Measurements from ENCODE around the gene CPEB3. TPM values are rescaled to one million over a fixed set of nuclear protein-coding genes. Genes with fewer than 3 reads are reported as not detected.
"Not testable (repeated sequence)": the region's sequence is repeated elsewhere in the genome, so short reads cannot be mapped to it uniquely, and the experiment has no call there.

The CPEB3 gene
- total RNA-seq, 1 donor from 2014 or later: 2.6 TPM

DNA sequence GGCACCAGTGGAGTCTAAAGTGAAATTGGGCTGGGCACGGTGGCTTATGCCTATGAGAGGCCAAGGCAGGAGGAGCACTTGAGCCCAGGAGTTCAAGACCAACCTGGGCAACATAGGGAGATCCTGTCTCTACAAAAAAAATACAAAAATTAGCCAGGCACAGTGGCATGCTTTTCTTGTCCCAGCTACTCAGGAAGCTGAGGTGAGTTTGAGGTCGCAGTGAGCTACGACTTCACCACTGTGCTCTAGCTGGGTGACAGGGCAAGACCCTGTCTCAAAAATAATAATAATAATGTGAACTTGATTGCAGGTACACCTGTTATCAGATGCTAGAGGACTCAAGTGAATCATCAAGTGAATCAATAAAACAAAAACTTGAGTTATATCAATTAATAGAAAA lies 259.3 kb downstream of the CPEB3 start:
- DNase-seq: no peak

- DNase-seq: no peak
These were observed 263.7 kb downstream of the CPEB3 start for GRCh38 chr10:92027141-92027540.

GRCh38 chr10:92025340-92025739 lies 265.5 kb downstream of the CPEB3 start:
- DNase-seq: not testable (repeated sequence)

DNA sequence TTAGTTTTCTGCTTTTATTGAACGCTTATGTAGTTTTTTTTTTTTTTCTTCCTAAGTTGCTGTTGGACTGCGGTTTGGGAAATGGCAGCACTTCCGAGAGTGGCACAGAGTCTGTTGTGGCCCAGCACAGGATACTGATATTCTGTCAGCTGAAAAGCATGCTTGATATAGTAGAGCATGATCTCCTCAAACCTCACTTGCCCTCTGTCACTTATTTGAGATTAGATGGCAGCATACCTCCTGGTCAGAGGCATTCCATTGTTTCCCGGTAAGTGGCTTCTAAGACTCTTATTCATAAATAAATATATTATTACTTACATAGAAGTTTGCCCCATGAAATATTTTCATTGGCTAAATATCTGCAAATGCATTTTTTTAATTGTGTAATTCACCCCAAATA lies 266.2 kb downstream of the CPEB3 start:
- DNase-seq: no peak

- no peak for DNase-seq
These were observed 276.3 kb downstream of the CPEB3 start for GRCh38 chr10:92014620-92015019.

- DNase-seq: no peak
These were observed 279.2 kb downstream of the CPEB3 start for GRCh38 chr10:92011560-92012214.

DNA sequence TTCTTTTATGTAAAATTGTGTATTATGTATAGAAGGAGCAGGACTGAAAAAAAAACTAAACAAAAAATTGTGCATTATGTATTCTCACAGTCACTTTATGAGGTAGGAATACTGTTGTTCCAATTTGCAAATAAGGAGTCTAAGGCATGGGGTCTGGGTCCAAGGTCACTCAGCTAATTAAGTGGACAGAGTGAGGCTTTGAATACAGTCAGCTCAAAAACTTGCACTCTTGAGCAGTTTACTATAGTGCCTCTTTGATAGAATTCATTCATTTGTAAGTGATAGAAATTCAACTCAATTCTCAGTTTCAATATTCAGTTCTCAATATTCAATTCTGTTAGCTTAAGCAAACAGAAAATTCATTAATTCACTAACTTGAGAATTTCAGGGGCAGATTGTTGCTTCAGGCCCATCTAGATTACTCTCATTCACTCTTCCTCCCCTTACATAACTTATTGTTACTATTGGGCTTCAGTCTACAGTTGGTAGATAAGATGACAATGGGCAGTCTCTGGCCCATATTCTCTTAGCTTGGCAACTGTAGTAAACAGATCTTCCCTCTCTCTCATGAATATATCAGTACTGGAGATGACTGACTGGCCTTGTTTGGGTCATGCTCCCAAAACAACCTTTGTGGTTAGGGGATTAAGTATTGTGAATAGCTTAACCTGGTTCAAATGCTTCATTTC lies 280.7 kb downstream of the CPEB3 start:
- DNase-seq: no peak

- DNase-seq: no peak
These were observed 281.4 kb downstream of the CPEB3 start for GRCh38 chr10:92009445-92009844.

DNA sequence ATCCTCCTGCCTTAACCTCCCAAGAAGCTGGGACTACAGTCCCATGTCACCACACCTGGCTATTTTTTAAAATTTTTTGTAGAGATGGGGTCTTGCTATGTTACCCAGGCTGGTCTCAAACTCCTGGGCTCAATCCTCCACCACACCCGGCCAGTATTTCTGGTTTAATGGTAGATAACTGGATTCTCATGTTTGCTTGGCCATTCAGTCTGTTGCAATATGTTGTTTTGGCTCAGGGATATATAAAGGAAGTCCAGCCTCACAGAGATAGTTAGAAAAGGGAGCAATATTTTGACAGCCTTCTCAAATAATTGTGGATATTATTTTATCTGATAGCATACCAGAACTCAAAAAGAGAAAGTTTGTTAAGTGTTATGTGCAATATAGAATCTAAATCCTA lies 284.9 kb downstream of the CPEB3 start:
- DNase-seq: no peak

DNA sequence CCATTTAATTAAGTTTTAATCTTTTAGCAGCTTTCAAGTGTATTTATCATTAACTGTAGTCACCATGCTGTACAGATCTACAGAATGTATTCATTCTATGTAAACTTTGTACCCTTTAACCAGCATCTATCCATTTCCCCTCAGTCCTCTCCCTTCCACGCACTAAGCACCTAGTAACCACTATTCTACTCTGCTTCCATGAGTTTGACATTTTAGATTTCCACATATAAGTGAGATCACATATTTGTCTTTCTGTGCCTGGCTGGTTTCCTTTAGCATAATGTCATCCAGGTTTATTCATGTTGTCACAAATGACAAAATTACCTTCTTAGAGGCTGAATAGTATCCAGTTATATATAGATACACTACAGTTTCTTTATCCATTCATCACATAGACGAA lies 287.6 kb downstream of the CPEB3 start:
- DNase-seq: no peak

DNA sequence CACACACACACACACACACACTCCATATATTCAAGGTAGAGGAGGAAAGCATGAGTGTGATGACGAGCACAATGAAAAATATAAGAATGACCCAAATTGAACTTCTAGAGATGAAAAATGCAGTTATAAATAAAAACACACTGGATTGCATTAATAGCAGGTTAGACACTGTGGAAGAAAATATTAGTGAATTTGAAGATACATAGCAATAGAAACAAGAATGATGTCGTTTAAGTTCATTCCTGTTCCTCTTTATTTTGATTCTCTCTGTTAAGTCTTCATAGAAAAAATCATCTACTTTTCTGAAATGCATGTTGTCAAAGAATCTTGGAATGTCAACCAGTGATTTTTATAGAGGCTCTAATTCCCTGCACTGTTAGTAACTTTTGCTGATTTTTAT lies 288.9 kb downstream of the CPEB3 start:
- DNase-seq: no peak

DNA sequence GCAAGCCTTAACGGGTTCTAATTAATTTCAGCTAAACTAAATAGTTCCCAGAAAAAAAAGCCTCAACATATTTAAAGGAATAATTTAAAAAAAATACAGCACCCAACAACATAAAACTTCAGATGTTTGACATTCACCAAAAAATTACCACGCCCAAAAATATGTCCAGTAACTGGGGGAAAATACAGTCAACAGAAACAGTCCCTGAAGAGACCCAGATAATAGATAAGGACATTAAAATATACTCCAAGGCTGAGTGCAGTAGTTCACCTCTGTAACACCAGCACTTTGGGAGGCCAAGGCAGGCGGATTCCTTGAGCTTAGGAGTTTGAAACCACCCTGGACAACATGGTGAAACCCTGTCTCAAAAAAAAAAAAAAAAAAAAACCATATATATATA lies 289.3 kb downstream of the CPEB3 start:
- DNase-seq: no peak

Small RNA genes within 50 kb of the gene (small RNA-seq; reads per million reads assigned to genes)
- not detected for gene RF00019 (ENCODE audit: low replicate concordance)
- not detected for gene RF00402 (ENCODE audit: low replicate concordance)
- not detected for gene RF00622 (ENCODE audit: low replicate concordance)
- not detected for gene RNY3P12 (ENCODE audit: low replicate concordance)

Other genes starting within 250 kb of the CPEB3 start
- gene MARCHF5, start 89 bp upstream of the CPEB3 start, total RNA-seq: 20.8 TPM